Airway epithelial cell (primary cell): ENCODE data around the gene CPN1. TPM values are rescaled to one million over a fixed set of nuclear protein-coding genes. Genes with fewer than 3 reads are reported as not detected.

Experiments used
- total RNA-seq: library from RNA; depleted of rRNA; stranded (reverse); fragments of >200 nt; gene quantifications from 2 replicates; pipeline ENCODE4 v1.2.3, GENCODE V29; 2015

CPN1 gene
- total RNA-seq = not detected in 2 replicates

DNA sequence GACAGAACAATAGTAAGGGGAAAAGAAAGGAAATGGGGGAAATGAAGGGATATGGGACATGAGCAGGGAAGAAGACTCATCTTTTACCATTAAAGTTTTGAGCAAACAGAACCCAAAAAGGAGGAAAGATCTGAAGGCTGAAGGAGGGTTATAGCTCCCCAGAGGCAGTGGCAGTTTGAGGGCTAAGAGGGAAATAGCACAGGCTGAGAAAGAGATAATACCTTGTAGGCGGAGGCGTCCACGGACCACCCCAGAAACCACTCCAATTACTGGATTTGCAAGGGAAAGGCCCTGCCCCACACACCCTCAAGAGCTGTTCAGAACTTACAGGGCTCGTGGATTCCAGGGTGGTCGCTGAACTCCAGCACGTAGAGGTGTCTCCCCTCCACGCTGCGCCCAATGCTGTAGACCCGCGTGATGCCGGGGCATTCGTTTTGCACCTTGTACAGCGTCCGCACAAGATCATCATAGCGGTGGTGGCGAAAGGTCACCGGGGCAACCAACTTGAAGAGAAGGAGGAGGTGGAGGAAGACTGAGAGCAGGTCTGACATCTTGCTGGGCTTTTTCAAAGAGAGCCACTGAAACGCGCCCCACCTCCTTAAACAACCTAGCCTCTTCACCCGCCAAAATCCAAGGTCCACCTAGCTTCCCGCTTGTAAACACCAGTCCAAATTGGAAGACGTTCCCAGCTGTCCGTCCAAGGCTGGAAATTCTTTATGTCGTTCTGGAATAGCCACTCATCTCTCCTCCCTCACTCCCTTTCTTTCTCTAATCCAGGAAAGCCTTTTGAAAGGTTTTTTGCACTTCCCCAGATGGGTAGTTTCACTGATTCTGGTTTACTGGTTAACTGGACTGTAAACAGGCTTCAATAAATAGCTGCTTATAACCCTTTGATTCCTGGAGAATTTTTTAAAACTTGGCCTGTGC lies at the start of gene CPN1:
TSS of gene CPN1 (minus strand) at position 795 of the 927 bp plus-strand sequence. CDS start at position 551, 244 bp downstream.

DNA sequence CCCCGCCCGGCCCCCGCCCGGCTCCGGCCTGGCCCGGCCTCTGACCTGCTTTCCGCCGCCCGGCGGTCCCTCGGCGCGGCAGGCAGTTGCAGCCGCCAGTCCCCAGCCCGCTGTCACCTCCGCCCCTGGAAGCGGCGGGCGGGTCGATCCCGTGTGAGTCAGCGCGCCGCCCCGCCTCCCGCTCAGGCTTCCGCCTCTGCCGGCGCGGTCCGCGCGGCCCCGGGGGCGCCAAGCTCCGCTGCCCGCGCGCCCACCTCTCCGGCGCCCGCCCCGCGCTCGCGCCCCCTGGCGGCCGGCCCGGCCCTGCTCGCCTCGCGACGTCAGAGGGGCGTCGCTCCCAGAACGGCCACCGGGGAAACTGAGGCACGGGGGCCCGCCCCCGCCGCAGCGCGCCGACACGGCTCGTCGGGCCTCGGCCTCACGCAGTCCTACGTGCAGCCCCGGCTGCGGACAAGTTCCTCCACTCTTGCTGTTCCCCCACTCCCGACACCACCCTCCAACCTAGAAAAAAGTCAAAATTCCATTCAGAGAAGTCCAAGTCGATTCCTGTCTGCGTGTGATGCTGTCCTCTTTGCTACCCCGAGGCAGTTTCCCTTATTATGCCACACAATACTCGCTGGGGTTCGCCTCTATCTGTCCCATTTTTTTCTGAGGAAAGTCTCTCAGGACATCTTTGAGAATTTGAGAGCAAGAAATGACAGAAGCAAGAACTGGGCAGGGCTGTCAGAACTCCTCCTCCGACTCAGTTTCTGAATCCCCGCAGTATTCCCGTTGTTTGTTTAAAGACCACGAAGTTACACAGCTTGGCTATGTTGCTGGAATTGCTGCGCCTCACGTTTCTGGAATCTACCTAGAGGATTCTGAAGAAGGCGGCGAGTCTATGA lies 71.6 kb downstream of the CPN1 start, which contains the start of gene DNMBP:
TSS of gene DNMBP (minus strand) at position 155 of the 884 bp plus-strand sequence. CDS start 37,823 bp downstream, outside the sequence.

Other genes with a start within 250 kb of the CPN1 start
- 12.9 and 13.6 TPM in 2 replicates for gene DNMBP, start 71.9 kb downstream of the CPN1 start, total RNA-seq
- gene ERLIN1, start 104.2 kb upstream of the CPN1 start, total RNA-seq = 29.9 and 42.7 TPM in 2 replicates
- gene CHUK, start 147.7 kb upstream of the CPN1 start, total RNA-seq = 16.4 and 16.5 TPM in 2 replicates
- gene CWF19L1, start 185.8 kb upstream of the CPN1 start, total RNA-seq = 20.9 and 30.3 TPM in 2 replicates
- 73.5 and 76.9 TPM in 2 replicates for gene BLOC1S2, start 204.8 kb upstream of the CPN1 start, total RNA-seq
- not detected in 2 replicates for gene PKD2L1, start 248.4 kb upstream of the CPN1 start, total RNA-seq